Pancreas (tissue), 10 donors: Measurements from ENCODE around the gene NAXE. TPM values are rescaled to one million over a fixed set of nuclear protein-coding genes. Genes with fewer than 3 reads are reported as not detected.

ENCODE experiments used
- ATAC-seq, 4 donors: fragments of 200-7000 bp; cut with Tn5 transposase; one replicate each; pipeline versions ENCODE4 v1.8.0 to v1.9.1; 2020; ENCODE audit warnings: mild to moderate bottlenecking in 4 of 4, moderate library complexity in 4 of 4
- DNase-seq, 6 donors: peaks; one replicate each; pipeline ENCODE4 v3.0.0-alpha.2; 2020
- FAIRE-seq: peaks from 2 replicates; lab custom pipeline; 2012; peaks lifted over from hg19 to GRCh38; lab: Jason Lieb, UNC
- H3K27ac ChIP-seq, 4 donors: fragments of 200-600 bp; sonication (generic); 1 replicate in 3 of 4; 2 replicates in 1 of 4; pipeline versions ENCODE4 v1.5.0 to v1.8.0; 2020
- H3K27me3 ChIP-seq, 4 donors: fragments of 200-600 bp; one replicate each; pipeline ENCODE4 v1.8.0; 2021
- H3K36me3 ChIP-seq, 3 donors: fragments of 200-600 bp; sonication (generic) in 1 of 3; one replicate each; pipeline versions ENCODE4 v1.5.0 to v1.8.0; 2020 to 2021
- H3K4me1 ChIP-seq, 3 donors: fragments of 200-600 bp; one replicate each; pipeline ENCODE4 v1.8.0; 2021
- H3K4me3 ChIP-seq, 4 donors: fragments of 200-600 bp; sonication (generic) in 2 of 4; one replicate each; pipeline versions ENCODE4 v1.5.0 to v1.8.0; 2020 to 2021
- H3K9me3 ChIP-seq, 4 donors: fragments of 200-600 bp; one replicate each; pipeline ENCODE4 v1.8.0; 2021
- WGBS, 2 donors: extraction: QIAGEN DNeasy Blood & Tissue Kit; methylation state at CpG; one replicate each; pipeline ENCODE4 v1.1.7; 2013; 5-methylcytosine and 5-hydroxymethylcytosine counted together
- intact Hi-C, 3 donors: fragments of 100-400 bp; cut with DNase I; formaldehyde crosslinking; loops; one replicate each; pipeline versions ENCODE4 v1.11.1 to v1.14.2; 2022
- polyA plus RNA-seq, 2 donors: library from polyadenylated mRNA; stranded (reverse); fragments of 200-250 nt; gene quantifications; one replicate each; pipeline ENCODE4 v1.2.3, GENCODE V29; 2013
- total RNA-seq, 6 donors: library from RNA; stranded (reverse); fragmentation: NEBNext Ultra II Directional in 4 of 6; extraction: Animal tissue kit (Norgen Biotek cat#: 25700) in 4 of 6; gene quantifications; one replicate each; pipeline versions ENCODE4 v1.2.1 to v1.2.4, GENCODE V29; 2021 to 2023
- TF ChIP-seq, protein P1 (sequence below), 4 donors: fragments of 200-600 bp; sonication (generic) in 3 of 4; IDR thresholded peaks; one replicate each; pipeline versions ENCODE4 v1.5.0 to v1.8.0; 2021; ENCODE audit warnings: antibody characterized with exemption in 4 of 4
- donor health status: healthy with polysubstance abuse.
- donor health status: DM: no; HTN: no; CAD: no; lungs with moderate emphysema.
- donor health status: DM: no; HTN: no; CAD: no.
- donor health status: control.
- donor health status: control.
- donor health status: Bipolar disorder and iron deficiency.
- donor health status: DM: yes; HTN: yes; CAD: no.
- donor health status: DM: no; HTN: no; CAD: no.
- donor health status: DM: no; HTN: no; CAD: no.
- donor health status: DM: yes; HTN: yes; CAD: no.

The NAXE gene
- total and polyA plus RNA-seq, 8 donors = 23.9 to 60.4 (median 36.1) TPM

DNA sequence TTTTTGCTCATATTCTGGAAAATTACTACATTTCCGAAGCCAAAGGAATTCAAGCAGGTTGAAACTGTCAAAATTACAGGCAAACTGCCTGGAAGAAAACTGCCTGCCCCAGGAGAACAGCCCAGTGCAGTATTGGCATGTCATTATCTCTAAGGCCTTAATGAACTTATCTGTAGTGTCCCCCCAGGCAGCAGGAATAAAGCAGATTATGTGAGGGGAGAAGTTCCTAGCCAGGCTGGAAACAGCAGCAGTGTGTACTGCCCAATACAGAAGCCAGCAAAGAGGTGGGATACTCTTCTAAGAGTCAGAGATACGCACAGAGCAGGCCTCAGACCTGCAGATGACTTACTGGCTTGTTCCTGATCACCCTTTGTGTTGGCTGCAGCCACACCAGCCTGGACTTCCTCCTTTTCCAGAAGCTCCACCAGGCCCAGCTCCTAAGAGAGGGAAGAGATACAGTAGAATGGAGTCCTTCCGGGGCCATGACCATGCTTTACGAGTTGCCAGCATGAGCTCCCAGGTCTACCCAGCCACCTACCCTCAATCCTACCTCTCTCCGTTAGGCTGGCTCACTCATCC is 30.9 kb upstream of the NAXE start:
- H3K9me3 ChIP-seq = no peaks in the 10 kb centered on the region
- intact Hi-C loops = no loop called here
- TF ChIP-seq, protein P1, sequence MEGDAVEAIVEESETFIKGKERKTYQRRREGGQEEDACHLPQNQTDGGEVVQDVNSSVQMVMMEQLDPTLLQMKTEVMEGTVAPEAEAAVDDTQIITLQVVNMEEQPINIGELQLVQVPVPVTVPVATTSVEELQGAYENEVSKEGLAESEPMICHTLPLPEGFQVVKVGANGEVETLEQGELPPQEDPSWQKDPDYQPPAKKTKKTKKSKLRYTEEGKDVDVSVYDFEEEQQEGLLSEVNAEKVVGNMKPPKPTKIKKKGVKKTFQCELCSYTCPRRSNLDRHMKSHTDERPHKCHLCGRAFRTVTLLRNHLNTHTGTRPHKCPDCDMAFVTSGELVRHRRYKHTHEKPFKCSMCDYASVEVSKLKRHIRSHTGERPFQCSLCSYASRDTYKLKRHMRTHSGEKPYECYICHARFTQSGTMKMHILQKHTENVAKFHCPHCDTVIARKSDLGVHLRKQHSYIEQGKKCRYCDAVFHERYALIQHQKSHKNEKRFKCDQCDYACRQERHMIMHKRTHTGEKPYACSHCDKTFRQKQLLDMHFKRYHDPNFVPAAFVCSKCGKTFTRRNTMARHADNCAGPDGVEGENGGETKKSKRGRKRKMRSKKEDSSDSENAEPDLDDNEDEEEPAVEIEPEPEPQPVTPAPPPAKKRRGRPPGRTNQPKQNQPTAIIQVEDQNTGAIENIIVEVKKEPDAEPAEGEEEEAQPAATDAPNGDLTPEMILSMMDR (IDR thresholded peaks at IDR 0.05) = no peak
- H3K36me3 ChIP-seq = no peaks in the 10 kb centered on the region
- no peaks in the 10 kb centered on the region for H3K4me1 ChIP-seq
- H3K27me3 ChIP-seq = no peaks in the 10 kb centered on the region
- DNase-seq = peak in 1 of 6 donors; percentile 33
- no peak overlapping the region for H3K4me3 ChIP-seq
- no peak for FAIRE-seq
- no peak overlapping the region for H3K27ac ChIP-seq
- 75 to 76% methylated on average over 5 of the region's 5 CpGs for WGBS, 2 donors
- peak in 1 of 4 donors; percentile 20 for ATAC-seq

DNA sequence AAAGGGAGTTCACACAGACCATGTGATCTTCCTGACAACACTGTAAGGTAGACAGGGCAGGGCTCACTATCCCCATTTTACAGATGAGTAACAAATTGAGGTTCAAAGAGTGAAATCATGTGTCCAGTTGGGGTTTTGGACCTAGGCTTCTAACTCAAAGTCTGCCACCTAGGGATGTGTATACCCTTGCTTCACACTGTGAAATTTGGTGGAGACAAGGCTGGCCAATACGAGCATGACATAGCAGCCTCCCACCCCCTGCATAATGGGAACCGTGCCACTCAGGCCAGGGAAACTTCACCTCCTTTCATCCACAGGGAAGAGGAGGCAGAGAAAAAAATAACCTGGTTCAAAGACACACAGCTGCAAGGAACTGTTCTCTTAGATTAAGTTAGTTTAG is 26.1 kb upstream of the NAXE start:
- 77 to 80% methylated on average over 2 of the region's 2 CpGs for WGBS, 2 donors
- H3K27me3 ChIP-seq = no peaks in the 10 kb centered on the region
- no peak overlapping the region for H3K27ac ChIP-seq
- intact Hi-C loops = no loop called here
- H3K36me3 ChIP-seq = no peaks in the 10 kb centered on the region
- ATAC-seq = no peak
- no peaks in the 10 kb centered on the region for H3K9me3 ChIP-seq
- TF ChIP-seq, protein P1 (IDR thresholded peaks at IDR 0.05) = no peak
- no peak overlapping the region for H3K4me3 ChIP-seq
- FAIRE-seq = no peak
- no peaks in the 10 kb centered on the region for H3K4me1 ChIP-seq
- DNase-seq = no peak

DNA sequence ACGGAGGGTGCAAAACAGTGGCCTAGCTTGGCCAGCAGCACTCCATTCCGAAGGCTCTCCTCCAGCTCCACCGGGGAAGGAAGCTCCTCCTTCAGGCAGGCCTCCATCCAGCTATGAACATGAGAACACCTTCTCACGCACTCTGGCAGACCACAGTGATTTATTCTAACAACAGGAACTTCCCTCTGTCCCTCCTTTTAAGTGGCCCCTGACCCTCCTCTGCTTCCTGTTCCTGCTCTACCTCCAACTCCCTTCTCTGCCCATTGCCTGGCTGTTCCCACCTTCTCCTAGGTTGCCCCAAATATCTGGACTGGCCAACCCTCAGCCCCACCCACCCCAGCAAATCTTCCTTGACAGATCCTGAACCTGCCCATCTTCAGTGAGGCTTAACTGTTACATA is 25.1 kb upstream of the NAXE start:
- FAIRE-seq = no peak
- no peak overlapping the region for H3K4me3 ChIP-seq
- WGBS, 2 donors = 83 to 92% methylated on average over 4 of the region's 4 CpGs
- intact Hi-C loops = no loop called here
- DNase-seq = peak in 1 of 6 donors; percentile 17
- H3K36me3 ChIP-seq = no peaks in the 10 kb centered on the region
- H3K9me3 ChIP-seq = no peaks in the 10 kb centered on the region
- H3K4me1 ChIP-seq = no peaks in the 10 kb centered on the region
- no peak overlapping the region for H3K27ac ChIP-seq
- no peak for ATAC-seq
- H3K27me3 ChIP-seq = no peaks in the 10 kb centered on the region
- TF ChIP-seq, protein P1 (IDR thresholded peaks at IDR 0.05) = no peak

DNA sequence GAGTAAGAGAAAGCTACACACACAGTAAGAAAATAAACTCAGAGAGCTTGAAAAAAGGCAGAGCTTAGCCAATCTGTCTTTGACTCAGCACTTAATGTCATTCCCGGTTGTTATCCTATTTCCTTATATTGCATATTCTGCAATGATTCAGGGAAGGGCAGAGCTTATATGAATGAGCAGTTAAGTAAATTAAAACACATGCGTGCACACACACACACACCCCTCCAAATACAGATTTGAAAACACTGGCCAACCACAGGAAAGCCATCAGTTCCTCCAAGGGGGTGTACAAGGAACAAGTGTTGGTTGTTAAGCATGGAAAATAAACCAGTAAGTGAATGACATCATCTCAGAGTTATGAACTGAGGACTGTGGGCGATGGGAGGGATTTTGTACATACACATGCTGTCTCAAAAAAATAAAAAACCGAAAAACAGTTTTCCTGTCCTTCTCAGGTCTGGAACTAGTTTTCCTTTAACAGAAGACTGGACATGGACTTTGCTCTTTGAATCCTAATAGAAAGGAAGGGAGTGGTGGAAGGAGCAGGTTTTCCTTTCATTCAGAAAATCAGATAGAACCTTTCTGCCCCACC is 20.2 kb upstream of the NAXE start:
- intact Hi-C loops = no loop called here
- no peak overlapping the region for H3K27ac ChIP-seq
- 9 to 10% methylated on average over 4 of the region's 4 CpGs for WGBS, 2 donors

More for the DNA sequence above, 20.2 kb upstream of the NAXE start:
- FAIRE-seq (no peak), DNase-seq (no peak), ATAC-seq (peak in 3 of 4 donors; percentile 21 to 38 (median 31))
- peaks cover 0 to 9% (median 3%) of the 10 kb centered on the region in 3 donors for H3K4me1 ChIP-seq
- TF ChIP-seq, protein P1 (IDR thresholded peaks at IDR 0.05) = no peak
- H3K9me3 ChIP-seq = no peaks in the 10 kb centered on the region
- no peaks in the 10 kb centered on the region for H3K36me3 ChIP-seq
- H3K4me3 ChIP-seq = no peak overlapping the region
- no peaks in the 10 kb centered on the region for H3K27me3 ChIP-seq
